CD4-positive, alpha-beta T cell treated with Interleukin-4 for 4 hours (primary cell): ENCODE results near the gene CPT1C.
"Not testable (repeated sequence)": the region's sequence is repeated elsewhere in the genome, so short reads cannot be mapped to it uniquely, and the experiment has no call there.

Experiments used
- DNase-seq: peaks from one replicate; pipeline ENCODE4 v3.0.0-alpha.2; 2020

CPT1C gene

DNA sequence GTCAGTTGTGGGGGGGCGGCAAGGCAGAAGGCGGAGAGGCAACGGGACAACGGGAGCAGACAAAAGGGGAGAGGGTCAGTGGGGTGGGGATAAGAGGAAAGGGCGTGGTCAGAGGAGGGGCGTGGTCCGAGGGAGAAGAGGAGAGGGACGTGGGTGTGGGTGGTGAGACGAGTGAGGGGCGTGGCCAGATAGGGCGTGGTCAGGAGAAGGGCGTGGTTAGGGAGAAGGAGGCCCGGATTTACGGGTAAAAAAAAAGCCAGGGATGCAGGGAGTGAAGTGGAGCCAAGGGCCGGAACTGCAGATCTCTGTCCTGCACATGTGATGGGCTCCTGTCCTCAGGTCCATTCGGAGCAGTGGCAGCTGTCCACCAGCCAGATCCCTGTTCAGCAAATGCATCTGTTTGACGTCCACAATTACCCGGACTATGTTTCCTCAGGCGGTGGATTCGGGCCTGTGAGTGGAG is 21.5 kb downstream of the CPT1C start:
- DNase-seq = no peak

DNA sequence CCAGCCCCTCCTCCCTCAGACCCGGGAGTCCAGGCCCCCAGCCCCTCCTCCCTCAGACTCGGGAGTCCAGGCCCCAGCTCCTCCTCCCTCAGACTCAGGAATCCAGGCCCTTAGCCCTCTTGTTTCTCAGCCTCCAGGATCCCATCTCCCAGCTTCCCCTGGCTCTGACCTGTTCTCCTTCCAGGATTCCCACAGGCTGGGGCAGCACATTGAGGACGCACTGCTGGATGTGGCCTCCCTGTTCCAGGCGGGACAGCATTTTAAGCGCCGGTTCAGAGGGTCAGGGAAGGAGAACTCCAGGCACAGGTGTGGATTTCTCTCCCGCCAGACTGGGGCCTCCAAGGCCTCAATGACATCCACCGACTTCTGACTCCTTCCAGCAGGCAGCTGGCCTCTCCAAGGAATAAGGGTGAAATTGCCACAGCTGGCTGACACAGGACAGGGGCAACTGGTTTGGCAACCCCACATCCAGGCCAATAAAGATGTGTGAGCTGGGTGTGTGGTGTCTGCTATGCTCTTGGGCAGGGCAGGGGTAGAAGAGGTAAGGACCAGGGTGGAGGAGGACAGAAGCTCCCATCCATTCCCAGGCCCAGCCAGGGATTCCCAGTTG is 22.4 kb downstream of the CPT1C start:
- no peak for DNase-seq

DNA sequence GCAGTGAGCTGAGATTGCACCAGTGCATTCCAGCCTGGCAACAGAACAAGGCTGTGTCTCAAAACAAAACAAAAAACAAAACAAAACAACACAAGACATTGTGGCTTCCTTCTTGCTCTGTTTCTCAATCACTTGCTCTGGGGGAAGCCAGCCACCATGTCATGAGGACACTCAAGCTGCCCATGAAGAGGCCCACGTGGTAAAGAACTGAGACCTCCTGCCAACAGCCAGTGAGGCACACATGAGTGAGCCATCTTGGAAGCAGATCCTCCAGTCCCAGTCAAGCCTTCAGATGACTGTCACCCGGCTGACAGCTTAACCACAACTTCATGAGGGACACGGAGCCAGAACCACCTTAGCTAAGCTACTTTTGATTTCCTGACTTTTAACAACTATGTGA is 25.2 kb downstream of the CPT1C start:
- no peak for DNase-seq

GRCh38 chr19:49718511-49718910 is 27.6 kb downstream of the CPT1C start:
- DNase-seq = no peak

DNA sequence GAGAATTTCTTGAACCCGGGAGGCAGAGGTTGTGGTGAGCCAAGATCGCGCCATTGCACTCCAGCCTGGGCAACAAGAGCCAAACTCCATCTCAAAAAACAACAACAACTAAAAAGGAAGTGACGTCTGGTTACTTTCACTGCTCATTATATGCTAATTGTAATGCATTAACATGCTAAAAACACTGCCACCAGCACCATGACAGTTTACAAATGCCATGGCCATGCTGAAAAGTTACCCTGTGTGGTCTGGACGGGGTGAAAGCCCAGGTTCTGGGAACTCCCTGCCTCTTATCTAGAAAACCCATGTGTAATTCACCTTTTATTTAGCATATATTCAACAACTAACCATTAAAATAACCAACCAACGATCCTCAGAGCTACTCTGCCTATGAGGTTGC is 28.1 kb downstream of the CPT1C start:
- no peak for DNase-seq

- DNase-seq = not testable (repeated sequence)
Measured at GRCh38 chr19:49719420-49719819, 28.5 kb downstream of the CPT1C start.

- DNase-seq = no peak
Measured at GRCh38 chr19:49727217-49728030, 36.5 kb downstream of the CPT1C start.

DNA sequence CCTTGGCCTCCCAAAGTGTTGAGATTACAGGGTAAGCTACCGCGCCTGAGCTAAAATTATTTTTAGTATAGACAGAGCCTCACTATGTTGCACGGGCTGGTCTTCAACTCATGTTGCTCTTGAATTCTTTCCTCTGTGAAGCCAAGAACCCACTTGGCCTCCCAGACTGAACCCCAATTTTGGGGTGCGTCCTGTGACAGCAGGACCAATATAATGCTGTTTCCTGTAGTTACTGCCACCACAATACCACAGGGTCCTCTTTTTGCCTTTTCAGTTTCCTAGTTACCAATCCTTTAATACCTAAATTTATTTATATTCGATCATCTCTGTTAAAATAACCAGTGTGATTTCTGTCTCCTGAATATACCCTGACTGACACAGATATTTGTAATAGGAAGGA is 39.2 kb downstream of the CPT1C start:
- no peak for DNase-seq

GRCh38 chr19:49738268-49738667 is 47.4 kb downstream of the CPT1C start:
- no peak for DNase-seq

- no peak for DNase-seq
Measured at GRCh38 chr19:49739098-49739497, 48.2 kb downstream of the CPT1C start.

- DNase-seq = no peak
Measured at GRCh38 chr19:49739933-49740332, 49.0 kb downstream of the CPT1C start.

- no peak for DNase-seq
Measured at GRCh38 chr19:49741210-49741844, 50.4 kb downstream of the CPT1C start.

DNA sequence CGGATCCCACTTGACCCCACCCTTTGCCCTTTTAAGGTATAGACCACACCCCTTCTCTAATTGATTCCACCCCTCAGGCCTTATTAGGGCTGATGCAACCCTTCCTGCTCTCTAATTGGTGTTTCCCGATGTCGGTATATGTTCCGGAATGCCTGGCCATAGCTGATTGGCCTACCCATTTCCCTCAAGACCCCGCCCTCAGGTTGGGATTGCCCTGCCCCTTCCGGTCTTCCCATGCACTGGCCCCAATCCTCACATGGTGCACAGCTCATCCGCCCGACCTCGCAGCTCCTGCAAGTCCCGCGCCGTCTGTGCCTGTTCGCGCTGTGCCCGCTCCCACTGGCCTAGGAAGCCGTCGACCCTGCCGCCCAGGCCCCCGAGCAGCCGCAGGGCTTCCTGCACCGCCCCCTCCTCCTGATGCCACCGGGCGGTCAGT is 54.0 kb downstream of the CPT1C start:
- DNase-seq = no peak

GRCh38 chr19:49746206-49746958 is 55.5 kb downstream of the CPT1C start:
- peak; percentile 35 for DNase-seq

DNA sequence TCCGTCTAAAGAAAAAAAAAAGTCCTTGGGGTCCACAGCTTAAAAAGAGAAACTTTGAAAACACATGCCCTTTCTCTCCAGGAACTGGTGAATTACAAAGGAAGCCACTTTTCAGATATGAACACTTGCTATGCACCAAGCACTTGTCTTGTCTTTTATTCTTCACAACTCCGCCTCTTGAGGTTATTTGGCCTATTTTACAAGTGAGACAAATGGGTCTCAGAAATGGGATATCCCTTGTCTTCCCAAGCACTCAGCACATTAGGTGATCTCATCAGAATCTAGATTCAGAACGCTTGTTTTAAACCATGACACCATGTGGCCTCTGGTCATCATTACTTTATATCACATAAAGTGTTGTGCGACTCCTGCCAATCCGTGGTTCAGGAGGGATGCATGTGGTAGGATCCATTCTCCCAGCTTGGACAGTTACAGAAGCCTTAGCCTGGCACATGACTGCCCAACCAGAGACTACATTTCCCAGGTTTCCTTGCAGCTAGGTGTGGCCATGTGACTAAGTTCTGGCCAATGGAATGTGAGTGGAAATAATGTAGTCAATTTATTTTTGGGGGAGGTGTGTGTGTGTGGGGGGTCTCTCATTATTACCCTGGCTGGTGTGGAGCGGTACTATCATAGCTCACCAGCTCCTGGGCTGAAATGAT is 58.3 kb downstream of the CPT1C start:
- no peak for DNase-seq

- no peak for DNase-seq
Measured at GRCh38 chr19:49749771-49750170, 58.9 kb downstream of the CPT1C start.

DNA sequence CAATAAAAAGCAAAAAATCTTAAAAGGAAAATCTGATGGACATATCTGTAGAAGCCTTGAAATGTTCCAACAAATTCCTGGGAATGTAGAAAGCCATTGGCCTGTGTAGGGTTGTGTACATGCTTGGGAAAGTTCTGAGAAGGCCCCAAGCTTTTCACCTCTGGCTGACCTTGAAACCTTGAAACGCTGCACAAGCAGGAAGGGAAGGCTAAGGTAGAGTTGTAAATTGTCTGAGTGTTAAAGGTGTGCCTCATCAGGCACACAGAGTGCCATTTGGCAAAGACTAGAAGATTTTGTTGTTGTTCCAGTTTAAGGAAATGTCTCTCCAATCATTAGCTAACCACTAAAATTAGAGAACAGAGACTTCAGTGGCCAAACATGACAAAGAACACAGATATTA is 61.8 kb downstream of the CPT1C start:
- no peak for DNase-seq

GRCh38 chr19:49755956-49756355 is 65.0 kb downstream of the CPT1C start:
- no peak for DNase-seq

- DNase-seq = no peak
Measured at GRCh38 chr19:49758292-49758691, 67.4 kb downstream of the CPT1C start.

DNA sequence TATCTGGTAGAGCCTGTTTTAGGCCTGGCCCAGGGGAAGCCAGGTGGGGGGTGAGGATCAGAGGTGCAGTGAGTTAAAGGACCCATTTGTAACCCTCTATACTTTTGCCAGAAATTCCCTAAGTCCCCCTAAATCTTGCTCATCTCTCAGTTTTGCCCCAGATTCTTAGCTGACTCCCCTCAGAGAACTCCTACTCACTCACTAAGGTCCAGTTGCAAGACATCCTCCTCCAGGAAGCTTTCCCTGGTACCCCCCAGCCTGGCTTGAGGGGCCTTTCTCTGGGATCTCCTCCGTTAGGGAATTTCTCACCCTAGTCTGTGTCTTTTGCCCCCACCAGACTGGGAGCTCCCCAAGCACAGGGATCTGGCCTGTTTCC is 70.3 kb downstream of the CPT1C start:
- DNase-seq = no peak

DNA sequence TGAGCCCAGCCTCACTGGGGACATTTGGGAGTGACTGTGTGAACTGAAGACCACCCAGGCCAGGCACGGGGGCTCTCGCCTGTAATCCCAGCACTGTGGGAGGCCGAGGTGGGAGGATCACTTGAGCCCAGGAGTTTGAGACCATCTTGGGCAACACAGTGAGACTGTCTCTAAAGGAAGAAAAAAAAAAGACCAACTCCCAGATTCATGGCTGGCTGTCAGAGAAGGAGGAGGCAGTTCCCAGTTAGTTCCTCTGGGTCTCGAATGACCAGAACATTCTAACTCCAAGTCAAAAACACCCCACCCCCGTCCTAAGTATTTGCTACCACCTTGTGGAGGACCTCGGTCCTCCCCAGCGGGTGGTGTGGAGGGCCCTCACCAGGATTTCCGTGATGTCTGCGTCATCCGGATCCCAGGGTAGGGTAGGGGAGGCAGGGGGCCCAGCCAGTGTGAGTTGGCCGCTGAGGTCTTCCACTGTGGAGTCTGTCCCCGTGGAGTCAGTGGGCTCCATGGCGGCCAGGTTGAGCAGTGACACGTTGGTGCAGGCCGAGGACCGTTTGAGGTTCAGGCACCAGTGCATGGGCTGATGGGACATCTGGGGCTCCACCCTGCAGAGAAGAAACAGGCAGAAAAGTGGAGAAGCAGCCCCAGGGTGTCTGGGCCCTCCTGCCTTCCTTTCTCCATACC is 70.9 kb downstream of the CPT1C start:
- no peak for DNase-seq

- DNase-seq = no peak
Measured at GRCh38 chr19:49763230-49763629, 72.3 kb downstream of the CPT1C start, which contains the start of gene TSKS. Gene TSKS (minus strand): TSS chr19:49763306. CDS start chr19:49763247, 59 bp downstream.
